Prostate gland (tissue), 2 donors: ENCODE results near the gene C6orf52. TPM values are rescaled to one million over a fixed set of nuclear protein-coding genes. Genes with fewer than 3 reads are reported as not detected.

Source experiments
- DNase-seq: peaks from one replicate; pipeline ENCODE4 v3.0.0-alpha.2; 2019; ENCODE audit warnings: low spot score
- H3K27ac ChIP-seq, 2 donors: fragments of 200-600 bp; sonication (generic); 2 replicates each; pipeline ENCODE4 v1.5.1; 2017 to 2019
- H3K27me3 ChIP-seq: fragments of 200-600 bp; sonication (generic); replicated peaks from 2 replicates; pipeline ENCODE4 v1.5.1; 2019; ENCODE audit not compliant: insufficient read depth
- H3K36me3 ChIP-seq, 2 donors: fragments of 200-600 bp; sonication (generic); 1 replicate in 1 of 2; 2 replicates in 1 of 2; pipeline versions ENCODE4 v1.5.1 to v1.8.1; 2017 to 2019
- H3K4me1 ChIP-seq: fragments of 200-600 bp; sonication (generic); replicated peaks from 2 replicates; pipeline ENCODE4 v1.5.1; 2019
- H3K4me3 ChIP-seq, 2 donors: fragments of 200-600 bp; sonication (generic); 2 replicates each; pipeline ENCODE4 v1.5.1; 2017 to 2019
- H3K9me3 ChIP-seq: fragments of 200-600 bp; sonication (generic); 2 replicates; pipeline ENCODE4 v1.5.1; 2017
- CTCF ChIP-seq, 4 experiments: fragments of 200-600 bp in 2 of 4; fragments of 450-650 bp in 2 of 4; sonication (generic) in 2 of 4; IDR thresholded peaks; 1 replicate in 3 of 4; 2 replicates in 1 of 4; pipeline ENCODE4 v1.5.1; 2016 to 2019; ENCODE audit warnings: antibody characterized with exemption in 4 of 4, mild to moderate bottlenecking in 2 of 4, moderate library complexity in 2 of 4
- POLR2A ChIP-seq: fragments of 450-650 bp; IDR thresholded peaks from one replicate; pipeline ENCODE4 v1.6.1; 2016; ENCODE audit warnings: antibody characterized with exemption, mild to moderate bottlenecking
- POLR2AphosphoS5 ChIP-seq: sonication (generic); formaldehyde crosslinking; IDR thresholded peaks from one replicate; pipeline ENCODE4 v1.6.1; 2017; ENCODE audit warnings: antibody characterized with exemption
- WGBS: methylation state at CpG from one replicate; pipeline ENCODE4 v1.1.5; 2018; 5-methylcytosine and 5-hydroxymethylcytosine counted together
- intact Hi-C: fragments of 100-400 bp; cut with DNase I; formaldehyde crosslinking; loops from one replicate; pipeline ENCODE4 v1.14.2; 2022
- total RNA-seq, 2 donors: library from RNA; depleted of rRNA; stranded (reverse); fragments of >200 nt; gene quantifications; one replicate each; pipeline ENCODE4 v1.1.0, GENCODE V29; 2016

C6orf52 gene
- total RNA-seq, 2 donors from 2014 or later: 3.3 TPM; not detected in 1

DNA sequence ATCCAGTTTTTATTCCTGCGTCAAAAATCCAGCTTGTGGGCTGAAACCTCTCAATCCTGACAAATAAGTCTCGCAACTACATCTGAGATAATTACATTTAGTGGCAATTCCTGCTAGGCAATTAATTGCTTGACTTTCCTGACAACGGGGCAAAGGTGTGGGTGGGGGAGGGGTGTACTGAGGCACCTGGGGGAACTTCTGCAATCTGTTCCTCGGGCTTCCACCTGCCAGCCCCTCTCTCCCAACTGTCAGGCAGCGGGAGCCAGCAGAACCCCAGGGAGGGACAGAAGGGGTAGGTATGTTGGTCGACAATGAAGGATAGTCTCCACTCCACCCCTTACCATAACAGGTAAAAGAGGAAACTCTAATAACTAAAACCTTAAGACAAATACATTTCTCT is 6.8 kb downstream of the C6orf52 start:
- Histone ChIP-seq H3K27me3 (no peaks in the 10 kb centered on the region), H3K4me3 (no peak overlapping the region), H3K36me3 (no peaks in the 10 kb centered on the region), H3K4me1 (peaks cover 6% of the 10 kb centered on the region), H3K27ac (no peak overlapping the region), H3K9me3 (no peaks in the 10 kb centered on the region)
- 44% methylated on average over 6 of the region's 6 CpGs for WGBS
- no peak for TF ChIP-seq POLR2A
- TF ChIP-seq CTCF (IDR thresholded peaks at IDR 0.05): no peak
- no peak for TF ChIP-seq POLR2AphosphoS5
- intact Hi-C loops: no loop called here
- no peak for DNase-seq

DNA sequence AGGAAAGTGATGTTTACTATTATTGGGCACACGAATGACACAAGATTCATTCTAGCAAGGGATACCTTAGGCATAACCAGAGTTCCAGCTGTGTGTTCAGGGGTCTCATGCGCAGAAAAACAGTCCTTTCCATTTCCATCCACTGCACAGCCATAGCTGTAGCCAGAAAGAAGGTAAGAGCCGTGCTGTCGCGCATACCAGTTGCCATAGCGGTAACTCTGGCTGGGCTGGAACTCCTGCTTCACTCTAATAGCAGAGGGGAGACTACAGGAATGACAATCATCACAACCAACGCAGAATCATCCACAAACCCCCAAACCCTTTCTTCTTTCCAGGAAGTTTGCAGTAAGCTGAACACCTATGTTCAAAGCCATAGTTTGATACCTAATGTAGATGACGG is 7.5 kb downstream of the C6orf52 start:
- Histone ChIP-seq H3K4me3 (no peak overlapping the region), H3K36me3 (no peaks in the 10 kb centered on the region), H3K27me3 (no peaks in the 10 kb centered on the region), H3K4me1 (peaks cover 6% of the 10 kb centered on the region), H3K27ac (no peak overlapping the region), H3K9me3 (no peaks in the 10 kb centered on the region)
- TF ChIP-seq CTCF (IDR thresholded peaks at IDR 0.05) (no peak), POLR2AphosphoS5 (no peak), POLR2A (no peak)
- intact Hi-C loops: no loop called here
- 83% methylated on average over 8 of the region's 8 CpGs for WGBS
- no peak for DNase-seq

- Histone ChIP-seq H3K27me3 (no peaks in the 10 kb centered on the region), H3K9me3 (no peaks in the 10 kb centered on the region), H3K4me1 (peaks cover 6% of the 10 kb centered on the region), H3K27ac (no peak overlapping the region), H3K36me3 (no peaks in the 10 kb centered on the region), H3K4me3 (no peak overlapping the region)
- intact Hi-C loops: no loop called here
- no peak for TF ChIP-seq POLR2A
- no peak for TF ChIP-seq POLR2AphosphoS5
- TF ChIP-seq CTCF (IDR thresholded peaks at IDR 0.05): no peak
- WGBS: 80% methylated on average over 3 of the region's 3 CpGs
- no peak for DNase-seq
Measured at GRCh38 chr6:10685092-10685915, 9.1 kb downstream of the C6orf52 start.

DNA sequence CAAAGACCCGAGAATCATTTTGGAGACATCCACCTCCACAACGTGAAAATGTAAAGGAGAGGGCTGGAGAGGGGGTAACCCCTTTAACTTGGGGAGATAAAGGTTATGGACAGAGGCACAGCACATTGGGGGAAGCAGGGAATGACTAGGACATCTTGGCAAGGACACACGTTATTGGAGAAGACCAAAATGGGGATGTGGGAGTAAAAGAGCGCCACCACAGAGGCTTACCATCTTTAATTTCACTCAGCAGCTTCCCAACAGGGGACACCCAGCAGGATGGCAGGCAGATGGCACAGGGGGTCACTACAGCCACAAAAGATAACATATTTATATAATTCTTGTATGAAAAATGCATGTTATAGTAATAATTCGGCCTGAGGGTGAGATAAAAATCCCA is 9.8 kb downstream of the C6orf52 start:
- Histone ChIP-seq H3K36me3 (no peaks in the 10 kb centered on the region), H3K9me3 (no peaks in the 10 kb centered on the region), H3K27me3 (no peaks in the 10 kb centered on the region), H3K4me1 (no peaks in the 10 kb centered on the region), H3K4me3 (no peak overlapping the region), H3K27ac (peak overlapping the region in 1 of 2 donors; percentile 75)
- TF ChIP-seq POLR2A (no peak), POLR2AphosphoS5 (no peak), CTCF (IDR thresholded peaks at IDR 0.05) (no peak)
- intact Hi-C loops: no loop called here
- 77% methylated on average over 5 of the region's 5 CpGs for WGBS
- no peak for DNase-seq
